ENCODE measurements around the gene RASA4. TPM values are rescaled to one million over a fixed set of nuclear protein-coding genes. Genes with fewer than 3 reads are reported as not detected.
"Not testable (repeated sequence)": the region's sequence is repeated elsewhere in the genome, so short reads cannot be mapped to it uniquely, and the experiment has no call there.

Gene RASA4
- polyA plus RNA-seq, 1 donor (not counting 4 experiments of a cell fraction or from before 2014, with no cell fraction given): 1.1 TPM

DNA sequence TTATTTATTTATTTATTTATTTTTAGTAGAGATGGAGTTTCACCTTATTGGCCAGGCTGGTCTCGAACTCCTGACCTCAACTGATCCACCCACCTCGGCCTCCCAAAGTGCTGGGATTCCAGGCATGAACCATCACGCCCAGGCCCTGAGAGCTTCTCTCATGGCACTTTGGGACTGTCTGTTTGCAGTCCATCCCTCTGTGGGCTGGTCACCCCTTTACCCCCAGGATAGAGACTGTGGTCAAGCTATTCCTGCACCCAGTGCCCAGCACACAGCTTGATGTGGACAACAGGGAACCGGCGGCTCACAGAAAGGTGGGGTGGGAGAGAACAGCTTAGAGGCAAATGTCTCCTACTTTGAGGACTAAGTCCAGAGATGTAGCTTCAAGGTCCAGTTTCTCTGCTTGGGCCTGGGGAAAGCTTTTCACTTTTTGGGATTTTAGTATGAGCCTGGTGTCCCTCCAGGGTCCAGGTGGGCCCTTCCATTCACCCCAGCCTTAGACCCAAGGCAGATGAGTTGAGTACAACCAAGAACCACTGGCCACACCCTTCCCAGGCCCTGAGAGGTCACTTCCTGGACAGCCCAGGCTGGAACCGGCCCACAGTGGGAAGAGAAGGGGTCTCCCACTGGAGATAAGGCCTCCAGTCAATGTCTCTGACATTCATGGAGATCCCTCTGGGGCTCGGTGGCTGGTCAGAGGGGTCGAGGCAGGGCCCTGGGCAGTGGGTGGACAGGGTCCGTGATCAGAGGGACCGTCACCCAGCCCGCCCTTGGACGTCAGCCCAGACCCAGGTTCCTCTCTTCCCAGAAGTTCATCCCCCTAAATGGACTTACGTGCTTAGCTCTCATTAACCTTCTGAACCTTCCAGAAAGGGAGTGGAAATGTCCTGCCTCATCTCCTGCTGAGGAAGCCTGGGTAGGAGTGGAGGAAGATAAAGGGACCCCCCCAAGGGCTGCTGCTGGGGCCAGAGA is 88.4 kb downstream of the RASA4 start:
- H3K4me2 ChIP-seq (ENCODE audit: control insufficient read depth, extremely low read depth, insufficient read depth, low read depth, low read length); H3K9me3 ChIP-seq (ENCODE audit: control insufficient read depth, low read depth, low read length); H3K9ac ChIP-seq (ENCODE audit: control insufficient read depth, extremely low read depth, insufficient read depth, low read length); H3K4me1 ChIP-seq (ENCODE audit: control insufficient read depth, extremely low read depth, insufficient read depth, low read length); H3K27me3 ChIP-seq (ENCODE audit: control insufficient read depth, extremely low read depth, insufficient read depth, low read length); H3K79me2 ChIP-seq (ENCODE audit: control insufficient read depth, insufficient read depth, low read length); H3K9me1 ChIP-seq (ENCODE audit: control insufficient read depth, extremely low read depth, insufficient read depth, low read length); H3K36me3 ChIP-seq (ENCODE audit: control insufficient read depth in 2 of 2, extremely low read depth in 1 of 2, insufficient read depth in 2 of 2, low read length in 2 of 2); dilution Hi-C loops (cut with MboI; ENCODE audit: extremely low pct_ligation_motif_present, low sequenced_read_pairs); H3K4me3 ChIP-seq (ENCODE audit: control insufficient read depth in 2 of 3, extremely low read depth in 1 of 3, insufficient read depth in 2 of 3, low read depth in 1 of 3, low read length in 3 of 3); H4K20me1 ChIP-seq (ENCODE audit: control insufficient read depth, extremely low read depth, insufficient read depth, low read length); DNase-seq (ENCODE audit: low read depth, low spot score); FAIRE-seq; H2AFZ ChIP-seq (ENCODE audit: control insufficient read depth, low read length); H3K27ac ChIP-seq (ENCODE audit: control insufficient read depth, insufficient read depth, low read length): not testable (repeated sequence)

DNA sequence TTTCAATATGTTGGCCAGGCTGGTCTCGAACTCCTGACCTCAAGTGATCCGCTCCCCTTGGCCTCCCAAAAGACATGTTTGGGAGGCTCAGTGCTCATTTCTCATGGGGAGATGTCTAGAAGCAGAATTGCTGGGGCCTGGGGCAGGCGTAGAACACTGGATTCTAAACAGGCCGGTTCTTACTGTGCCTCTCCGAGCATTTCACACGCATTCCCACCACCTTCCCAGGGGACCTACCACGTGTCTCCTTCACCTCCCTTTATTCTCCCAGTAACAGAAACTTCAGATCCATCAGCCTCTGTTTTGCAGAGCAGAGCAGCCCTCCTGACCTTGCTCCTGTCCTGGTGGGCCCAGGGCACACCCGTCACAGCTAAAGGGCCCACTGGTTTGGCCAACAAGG is 89.4 kb downstream of the RASA4 start:
- H3K27me3 ChIP-seq (ENCODE audit: control insufficient read depth, extremely low read depth, insufficient read depth, low read length); DNase-seq (ENCODE audit: low read depth, low spot score); dilution Hi-C loops (cut with MboI; ENCODE audit: extremely low pct_ligation_motif_present, low sequenced_read_pairs); H3K4me1 ChIP-seq (ENCODE audit: control insufficient read depth, extremely low read depth, insufficient read depth, low read length); H2AFZ ChIP-seq (ENCODE audit: control insufficient read depth, low read length); H3K27ac ChIP-seq (ENCODE audit: control insufficient read depth, insufficient read depth, low read length); FAIRE-seq; H3K9me1 ChIP-seq (ENCODE audit: control insufficient read depth, extremely low read depth, insufficient read depth, low read length); H3K9ac ChIP-seq (ENCODE audit: control insufficient read depth, extremely low read depth, insufficient read depth, low read length); H4K20me1 ChIP-seq (ENCODE audit: control insufficient read depth, extremely low read depth, insufficient read depth, low read length); H3K79me2 ChIP-seq (ENCODE audit: control insufficient read depth, insufficient read depth, low read length); H3K4me2 ChIP-seq (ENCODE audit: control insufficient read depth, extremely low read depth, insufficient read depth, low read depth, low read length); H3K9me3 ChIP-seq (ENCODE audit: control insufficient read depth, low read depth, low read length); H3K4me3 ChIP-seq (ENCODE audit: control insufficient read depth in 2 of 3, extremely low read depth in 1 of 3, insufficient read depth in 2 of 3, low read depth in 1 of 3, low read length in 3 of 3); H3K36me3 ChIP-seq (ENCODE audit: control insufficient read depth in 2 of 2, extremely low read depth in 1 of 2, insufficient read depth in 2 of 2, low read length in 2 of 2): not testable (repeated sequence)

GRCh38 chr7:102524803-102525202 is 91.8 kb downstream of the RASA4 start:
- H3K36me3 ChIP-seq (ENCODE audit: control insufficient read depth in 2 of 2, extremely low read depth in 1 of 2, insufficient read depth in 2 of 2, low read length in 2 of 2); H3K9ac ChIP-seq (ENCODE audit: control insufficient read depth, extremely low read depth, insufficient read depth, low read length); H3K9me1 ChIP-seq (ENCODE audit: control insufficient read depth, extremely low read depth, insufficient read depth, low read length); H3K9me3 ChIP-seq (ENCODE audit: control insufficient read depth, low read depth, low read length); dilution Hi-C loops (cut with MboI; ENCODE audit: extremely low pct_ligation_motif_present, low sequenced_read_pairs); FAIRE-seq; H3K27me3 ChIP-seq (ENCODE audit: control insufficient read depth, extremely low read depth, insufficient read depth, low read length); H3K4me2 ChIP-seq (ENCODE audit: control insufficient read depth, extremely low read depth, insufficient read depth, low read depth, low read length); H3K79me2 ChIP-seq (ENCODE audit: control insufficient read depth, insufficient read depth, low read length); H2AFZ ChIP-seq (ENCODE audit: control insufficient read depth, low read length); H3K4me3 ChIP-seq (ENCODE audit: control insufficient read depth in 2 of 3, extremely low read depth in 1 of 3, insufficient read depth in 2 of 3, low read depth in 1 of 3, low read length in 3 of 3); H3K4me1 ChIP-seq (ENCODE audit: control insufficient read depth, extremely low read depth, insufficient read depth, low read length); H3K27ac ChIP-seq (ENCODE audit: control insufficient read depth, insufficient read depth, low read length); H4K20me1 ChIP-seq (ENCODE audit: control insufficient read depth, extremely low read depth, insufficient read depth, low read length); DNase-seq (ENCODE audit: low read depth, low spot score): not testable (repeated sequence)

Small RNA genes lying within 50 kb of the gene (small RNA-seq; reads per million reads assigned to genes)
- gene UPK3BL1 (ENCODE audit: insufficient read length in 3 of 3, low read depth in 3 of 3, low replicate concordance in 1 of 3): 0 reads per million in 3 experiments

Other genes starting within 250 kb of the RASA4 start
- 12.5 to 16.1 TPM (median 12.9 TPM) in 3 replicates for gene PRKRIP1, start 220.4 kb downstream of the RASA4 start, polyA plus RNA-seq
- gene ORAI2, start 183.2 kb downstream of the RASA4 start, polyA plus RNA-seq: 2.0 to 4.3 TPM (median 4.1 TPM) in 3 replicates
- gene ALKBH4, start 151.9 kb downstream of the RASA4 start, polyA plus RNA-seq: 3.1 to 5.5 TPM (median 3.7 TPM) in 3 replicates
- 11.3 to 15.3 TPM (median 14.4 TPM) in 3 replicates for gene LRWD1, start 151.8 kb downstream of the RASA4 start, polyA plus RNA-seq
- gene POLR2J, start 137.8 kb downstream of the RASA4 start, polyA plus RNA-seq: 65.0 to 71.8 TPM (median 65.9 TPM) in 3 replicates
- 0.45 to 1.2 TPM (median 0.49 TPM) in 3 replicates for gene RASA4B, start 99.0 kb downstream of the RASA4 start, polyA plus RNA-seq
- gene UPK3BL2, start 73.1 kb downstream of the RASA4 start, polyA plus RNA-seq: 4.6 to 27.3 TPM (median 6.3 TPM) in 3 replicates
- not detected in 3 replicates for gene SPDYE2, start 65.5 kb downstream of the RASA4 start, polyA plus RNA-seq
- gene POLR2J3, start 44.2 kb downstream of the RASA4 start, polyA plus RNA-seq: 30.0 to 93.6 TPM (median 44.4 TPM) in 3 replicates
- gene UPK3BL1, start 26.0 kb upstream of the RASA4 start, polyA plus RNA-seq: 20.3 to 112 TPM (median 48.2 TPM) in 3 replicates
- not detected in 3 replicates for gene SPDYE2B, start 33.6 kb upstream of the RASA4 start, polyA plus RNA-seq
- gene POLR2J2, start 54.9 kb upstream of the RASA4 start, polyA plus RNA-seq: 1.9 to 3.1 TPM (median 2.8 TPM) in 3 replicates
- gene FAM185A, start 132.2 kb upstream of the RASA4 start, polyA plus RNA-seq: 2.9 to 7.3 TPM (median 4.1 TPM) in 3 replicates